Stimulated activated CD4-positive, alpha-beta T cell treated with anti-CD3 and anti-CD28 coated beads, Interleukin-15, amount 100 ng/mL, for 1 hour (primary cell): ENCODE results near the gene AFG1L.
"Not testable (repeated sequence)": the region's sequence is repeated elsewhere in the genome, so short reads cannot be mapped to it uniquely, and the experiment has no call there.

ENCODE experiments used
- DNase-seq, 2 donors: peaks; one replicate each; pipeline ENCODE4 v3.0.0-alpha.2; 2020; ENCODE audit warnings: low read depth in 1 of 2, low spot score in 1 of 2

The AFG1L gene

GRCh38 chr6:108348655-108349349 is 53.9 kb downstream of the AFG1L start:
- DNase-seq = no peak

- DNase-seq = no peak
Measured at GRCh38 chr6:108350528-108350927, 55.7 kb downstream of the AFG1L start.

DNA sequence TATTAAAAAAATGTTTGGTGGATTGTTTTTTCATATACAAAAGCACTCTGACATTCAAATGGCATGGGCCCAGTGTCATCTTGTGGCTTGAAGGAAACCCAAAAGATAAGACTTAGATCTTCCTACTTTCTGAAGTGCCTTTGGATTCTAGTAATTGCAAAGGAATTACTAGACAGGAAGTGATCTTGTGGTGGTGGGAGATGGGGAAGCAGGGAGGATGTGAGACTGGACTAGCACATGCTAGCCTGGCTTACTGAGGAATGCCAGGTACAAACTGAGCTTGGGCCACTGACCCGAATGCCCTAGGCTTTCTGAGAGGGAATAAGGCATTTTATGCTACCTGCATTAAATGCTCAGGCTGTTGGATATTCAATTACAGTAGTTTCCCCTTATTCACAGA is 59.0 kb downstream of the AFG1L start:
- DNase-seq = no peak

- no peak for DNase-seq
Measured at GRCh38 chr6:108355120-108355519, 60.3 kb downstream of the AFG1L start.

DNA sequence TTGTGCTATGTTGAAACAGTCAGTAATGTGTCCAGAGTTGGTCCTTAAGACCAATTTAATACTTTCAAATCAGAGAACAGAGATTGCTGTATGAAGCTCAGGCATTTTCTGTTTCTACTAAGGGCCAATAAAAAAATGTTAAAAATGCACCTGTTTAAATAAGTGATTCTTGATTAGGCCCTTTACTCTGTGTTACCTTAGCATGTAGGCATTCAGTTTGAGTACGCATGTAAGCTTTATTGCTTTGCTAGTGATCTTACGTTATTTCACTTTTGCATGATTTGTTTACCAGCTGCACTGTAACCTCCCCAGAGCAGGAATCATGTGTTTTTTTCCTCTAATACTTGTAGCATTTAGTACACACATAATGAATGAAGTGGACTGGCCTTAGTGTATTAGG is 61.0 kb downstream of the AFG1L start:
- no peak for DNase-seq

GRCh38 chr6:108359901-108360882 is 65.3 kb downstream of the AFG1L start:
- no peak for DNase-seq

DNA sequence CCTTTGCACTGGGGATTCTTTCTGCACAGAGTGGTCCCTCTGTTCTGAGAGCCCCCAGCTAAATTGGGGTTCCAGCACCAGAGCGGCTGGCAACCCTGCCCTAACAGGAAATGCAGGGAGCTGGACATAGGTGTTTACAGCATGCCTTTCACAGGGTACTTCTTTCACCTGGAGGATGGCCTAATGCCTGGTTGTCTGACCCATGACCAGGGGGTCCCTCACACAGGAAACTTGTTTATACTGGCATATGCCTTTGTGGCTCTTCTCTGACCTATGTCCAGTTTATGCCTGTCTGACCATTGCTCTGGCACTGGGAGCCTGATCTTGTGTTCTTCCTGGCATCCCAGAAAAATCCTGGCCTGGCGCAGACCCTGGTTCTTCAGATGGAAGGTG is 66.1 kb downstream of the AFG1L start:
- no peak for DNase-seq

DNA sequence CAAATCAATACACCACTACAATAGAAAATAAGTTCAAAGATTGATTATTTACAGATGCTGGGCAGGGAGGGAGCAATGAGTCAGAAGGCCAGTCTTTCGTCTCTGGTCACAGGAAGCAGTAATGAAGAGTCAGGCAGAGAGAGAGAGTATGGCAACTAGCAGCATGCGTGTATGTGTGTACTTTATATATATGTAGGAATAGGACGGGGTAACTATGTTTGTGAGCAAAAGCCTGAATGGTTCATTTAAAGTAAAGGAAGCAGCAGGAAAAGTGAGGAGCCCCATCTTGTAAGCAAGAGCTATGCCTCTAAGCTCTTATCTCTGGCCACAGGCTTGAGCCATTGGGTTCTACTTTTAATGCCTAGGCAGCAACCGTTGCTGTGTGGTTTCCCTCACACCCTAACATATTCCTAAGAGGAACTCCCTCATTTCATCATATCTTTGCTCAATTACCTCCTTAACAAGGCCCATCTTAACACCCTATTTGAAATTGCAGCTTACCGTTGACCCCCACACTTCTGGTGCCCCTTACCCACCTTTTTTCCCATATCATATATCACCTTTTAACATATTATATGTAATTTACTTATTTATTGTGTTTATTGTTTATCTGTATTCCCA is 66.6 kb downstream of the AFG1L start:
- no peak for DNase-seq

GRCh38 chr6:108362455-108362854 is 67.6 kb downstream of the AFG1L start:
- no peak for DNase-seq

- no peak for DNase-seq
Measured at GRCh38 chr6:108363113-108363512, 68.3 kb downstream of the AFG1L start.

DNA sequence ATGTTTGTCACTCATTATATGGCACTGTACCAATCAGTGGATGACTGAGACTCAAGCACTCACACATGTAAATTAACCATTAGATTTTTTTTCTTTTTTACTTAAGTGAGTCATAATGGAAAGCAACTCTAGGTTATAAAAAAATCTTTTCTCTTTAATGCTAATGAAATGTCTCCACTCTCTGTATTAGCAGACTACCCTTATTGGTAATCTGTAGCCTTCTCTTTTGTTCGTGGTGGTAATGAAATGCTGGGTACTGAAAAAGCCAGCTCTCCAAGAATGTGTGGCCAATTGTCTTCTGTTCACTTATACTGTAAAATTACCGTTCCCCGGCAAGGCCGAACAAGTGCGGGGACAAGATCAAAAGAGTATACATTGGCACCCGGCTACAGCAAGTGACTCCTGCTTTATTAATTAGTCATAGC is 69.0 kb downstream of the AFG1L start:
- DNase-seq = no peak

- no peak for DNase-seq
Measured at GRCh38 chr6:108364470-108364869, 69.6 kb downstream of the AFG1L start.

- DNase-seq = no peak
Measured at GRCh38 chr6:108365478-108365877, 70.6 kb downstream of the AFG1L start.

DNA sequence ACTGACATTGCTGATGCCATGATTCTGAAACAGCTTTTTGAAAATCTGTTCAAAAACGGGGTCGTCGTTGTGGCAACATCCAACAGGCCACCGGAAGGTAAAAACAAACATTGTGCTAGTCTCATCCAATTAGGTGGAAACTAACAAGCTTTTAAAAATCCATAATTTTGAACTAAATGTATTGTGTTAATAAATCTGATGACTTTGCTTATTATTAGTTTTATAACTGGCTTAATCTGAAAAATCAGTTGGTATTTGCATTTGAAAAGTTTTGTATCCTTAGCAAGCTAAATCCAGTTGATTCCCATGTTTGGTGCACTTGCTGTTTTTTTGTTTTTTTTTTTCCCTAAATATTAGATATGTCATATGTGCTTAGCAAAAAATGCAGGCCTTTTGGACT is 71.4 kb downstream of the AFG1L start:
- no peak for DNase-seq

DNA sequence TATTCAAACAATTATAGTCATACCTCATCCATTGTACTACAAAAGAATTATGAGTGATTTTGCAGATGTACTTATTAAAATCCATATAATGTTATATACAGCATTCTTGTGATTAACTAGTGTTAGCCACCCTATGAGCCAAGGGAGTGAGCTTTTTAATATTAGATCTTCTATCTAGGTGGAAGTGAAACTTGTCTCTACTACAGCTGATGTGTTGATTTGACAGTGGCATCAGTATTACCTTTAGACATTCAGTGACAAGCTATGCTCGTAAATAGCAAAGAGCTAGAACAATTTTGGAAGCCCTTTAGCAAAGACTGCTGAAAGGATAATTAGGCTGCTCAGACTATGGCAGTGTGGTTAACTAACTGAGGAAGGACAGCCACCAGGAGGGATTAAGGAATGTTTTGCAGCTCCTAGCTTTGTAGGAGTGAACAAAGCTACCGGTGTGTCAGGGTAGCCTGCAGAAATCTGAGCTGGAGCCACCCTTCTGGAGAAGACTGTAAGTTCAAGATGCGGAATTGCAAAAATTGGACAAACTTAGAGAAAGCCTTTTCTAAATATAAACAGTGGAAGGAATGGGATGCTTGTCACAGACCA is 73.7 kb downstream of the AFG1L start:
- no peak for DNase-seq

DNA sequence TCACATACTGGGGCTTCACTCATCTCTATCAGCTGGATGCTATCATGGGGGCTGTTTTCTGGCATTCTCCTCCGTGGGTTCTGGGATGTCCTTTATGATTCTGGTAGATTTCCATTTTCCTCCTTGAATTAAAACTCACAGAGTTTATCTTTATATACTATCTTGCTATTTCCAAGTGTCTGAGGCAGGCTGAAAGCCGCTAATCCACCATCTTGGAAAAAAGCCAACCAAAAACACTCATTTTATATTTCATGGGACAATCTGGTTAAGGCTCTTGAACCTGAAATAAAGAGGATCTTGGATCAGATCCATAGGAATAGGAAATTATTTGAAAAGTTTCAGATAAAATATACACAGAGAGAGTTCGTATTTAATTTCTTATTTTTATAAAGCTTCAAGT is 86.0 kb downstream of the AFG1L start:
- no peak for DNase-seq

- DNase-seq = no peak
Measured at GRCh38 chr6:108383981-108384380, 89.1 kb downstream of the AFG1L start.

DNA sequence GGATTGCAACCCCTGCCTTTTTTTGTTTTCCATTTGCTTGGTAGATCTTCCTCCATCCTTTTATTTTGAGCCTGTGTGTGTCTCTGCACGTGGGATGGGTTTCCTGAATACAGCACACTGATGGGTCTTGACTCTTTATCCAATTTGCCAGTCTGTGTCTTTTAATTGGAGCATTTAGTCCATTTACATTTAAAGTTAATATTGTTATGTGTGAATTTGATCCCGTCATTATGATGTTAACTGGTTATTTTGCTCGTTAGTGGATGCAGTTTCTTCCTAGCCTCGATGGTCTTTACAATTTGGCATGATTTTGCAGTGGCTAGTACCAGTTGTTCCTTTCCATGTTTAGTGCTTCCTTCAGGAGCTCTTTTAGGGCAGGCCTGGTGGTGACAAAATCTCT is 94.3 kb downstream of the AFG1L start:
- not testable (repeated sequence) for DNase-seq

DNA sequence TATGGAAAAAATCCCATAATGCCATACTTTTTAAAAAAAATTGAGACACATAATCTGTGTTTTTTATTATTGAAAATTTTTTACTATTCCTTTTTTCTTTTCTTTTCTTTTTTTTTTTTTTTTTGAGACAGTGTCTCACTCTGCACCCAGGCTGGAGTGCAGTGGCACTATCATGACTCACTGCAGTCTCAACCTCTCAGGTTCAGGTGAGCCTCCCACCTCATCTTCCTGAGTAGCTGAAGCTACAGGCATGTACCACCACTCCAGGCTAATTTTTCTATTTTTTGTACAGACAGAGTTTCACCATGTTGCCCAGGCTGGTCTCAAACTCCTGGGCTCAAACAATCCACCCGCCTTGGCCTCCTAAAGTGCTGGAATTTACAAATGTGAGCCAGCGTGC is 100.4 kb downstream of the AFG1L start:
- no peak for DNase-seq

- no peak for DNase-seq
Measured at GRCh38 chr6:108403236-108403635, 108.4 kb downstream of the AFG1L start.

GRCh38 chr6:108406943-108407342 is 112.1 kb downstream of the AFG1L start:
- no peak for DNase-seq
